Measurements from ENCODE around the gene SMYD4.

- TF ChIP-seq EZH2 (IDR thresholded peaks at IDR 0.05; ENCODE audit: borderline replicate concordance, low read depth, low read length, poor library complexity, severe bottlenecking) (no peak), CTCF (conservative IDR thresholded peaks at IDR 0.05; ENCODE audit: low read depth, low read length) (no peak)
Measured at GRCh38 chr17:1742371-1743087, 87.2 kb downstream of the SMYD4 start, which contains the start of gene SERPINF2.
